Heart right ventricle (tissue), 16 donors: Measurements from ENCODE around the gene PRRG3. TPM values are rescaled to one million over a fixed set of nuclear protein-coding genes. Genes with fewer than 3 reads are reported as not detected.

Experiments used
- ATAC-seq, 8 donors: fragments of 200-7000 bp; cut with Tn5 transposase; one replicate each; pipeline ENCODE4 v1.9.1; 2020; ENCODE audit warnings: mild to moderate bottlenecking in 8 of 8, moderate library complexity in 8 of 8, moderate number of reproducible peaks in 1 of 8
- DNase-seq, 2 donors: peaks; one replicate each; pipeline ENCODE4 v3.0.0-alpha.2; 2020
- H3K27ac ChIP-seq, 10 donors: fragments of 200-600 bp; sonication (generic) in 2 of 10; one replicate each; pipeline versions ENCODE4 v1.5.0 to v1.8.0; 2020 to 2022; ENCODE audit warnings: mild to moderate bottlenecking in 3 of 10
- H3K27me3 ChIP-seq, 7 donors: fragments of 200-600 bp; one replicate each; pipeline ENCODE4 v1.8.0; 2021 to 2022; ENCODE audit warnings: mild to moderate bottlenecking in 2 of 7
- H3K36me3 ChIP-seq, 9 donors: fragments of 200-600 bp; sonication (generic) in 1 of 9; one replicate each; pipeline versions ENCODE4 v1.5.0 to v1.8.0; 2020 to 2022; ENCODE audit warnings: mild to moderate bottlenecking in 2 of 9
- H3K4me1 ChIP-seq, 9 donors: fragments of 200-600 bp; sonication (generic) in 1 of 9; one replicate each; pipeline versions ENCODE4 v1.5.0 to v1.8.0; 2020 to 2022; ENCODE audit warnings: mild to moderate bottlenecking in 4 of 9
- H3K4me3 ChIP-seq, 10 donors: fragments of 200-600 bp; sonication (generic) in 2 of 10; one replicate each; pipeline versions ENCODE4 v1.5.0 to v1.8.0; 2020 to 2022; ENCODE audit warnings: mild to moderate bottlenecking in 7 of 10, moderate library complexity in 2 of 10
- H3K9me3 ChIP-seq, 11 donors: fragments of 200-600 bp in 10 of 11; sonication (generic) in 2 of 11; one replicate each; pipeline versions ENCODE4 v1.5.0 to v1.8.0; 2013 to 2022; ENCODE audit warnings: mild to moderate bottlenecking in 2 of 11, control low read depth in 1 of 11, moderate library complexity in 1 of 11
- WGBS, 2 donors: extraction: QIAGEN DNeasy Blood & Tissue Kit; methylation state at CpG; one replicate each; pipeline ENCODE4 v1.1.7; 2013; ENCODE audit warnings: inconsistent platforms in 1 of 2; 5-methylcytosine and 5-hydroxymethylcytosine counted together
- intact Hi-C, 10 donors: fragments of 100-400 bp; cut with DNase I; formaldehyde crosslinking; loops; one replicate each; pipeline versions ENCODE4 v1.11.1 to v1.14.2; 2022
- polyA plus RNA-seq, 2 donors: library from polyadenylated mRNA; stranded (reverse); fragments of 200-250 nt; gene quantifications; one replicate each; pipeline ENCODE4 v1.2.3, GENCODE V29; 2013
- total RNA-seq, 10 donors: library from RNA; stranded (reverse); fragmentation: NEBNext Ultra II Directional in 3 of 10; extraction: Animal tissue kit (Norgen Biotek cat#: 25700) in 3 of 10; gene quantifications; one replicate each; pipeline versions ENCODE4 v1.2.1 to v1.2.4, GENCODE V29; 2021 to 2023
- TF ChIP-seq, protein P1 (sequence below), 9 donors: fragments of 200-600 bp; sonication (generic) in 2 of 9; IDR thresholded peaks; one replicate each; pipeline versions ENCODE4 v1.5.0 to v1.8.0; 2021 to 2022; ENCODE audit warnings: antibody characterized with exemption in 9 of 9, mild to moderate bottlenecking in 5 of 9, moderate library complexity in 1 of 9
- donor health status: Arrhythmogenic right ventricular cardiomyopathy.
- donor health status: ischemic (EF 13 %, LVEDD 7.1; RV severe dilation, severe dysfunction).
- donor health status: healthy with polysubstance abuse.
- donor health status: DM: no; HTN: yes; CAD: no.
- donor health status: DM: no; HTN: no; CAD: no.
- donor health status: ischemic (EF 25% LVEDD 6.9; RV normal size, moderate dysfunction).
- donor health status: ischemic (EF 25% LVEDD 5.7; RV mildly dilated, moderate dysfunction).
- donor health status: healthy.
- donor health status: DM: yes; HTN: yes; CAD: no.
- donor health status: Ischemic cardiomyopathy.
- donor health status: ischemic (EF 35%, LVEDD 5.7; RV mildly dilated, moderate dysfunction).
- donor health status: nonischemic (EF 11% LVEDD 7.7; RV severe dilation, severe dysfunction).
- donor health status: DM: yes; HTN: yes; CAD: no.
- donor health status: PGD.
- donor health status: ischemic (EF 29% LVEDD 5.4; RV normal size, mild dysfunction).
- donor health status: nonischemic (EF 23%, LVEDD 6.1; RV moderate dilation, normal function).

The PRRG3 gene
- total and polyA plus RNA-seq, 12 donors = 0.20 to 4.4 (median 2.3) TPM

DNA sequence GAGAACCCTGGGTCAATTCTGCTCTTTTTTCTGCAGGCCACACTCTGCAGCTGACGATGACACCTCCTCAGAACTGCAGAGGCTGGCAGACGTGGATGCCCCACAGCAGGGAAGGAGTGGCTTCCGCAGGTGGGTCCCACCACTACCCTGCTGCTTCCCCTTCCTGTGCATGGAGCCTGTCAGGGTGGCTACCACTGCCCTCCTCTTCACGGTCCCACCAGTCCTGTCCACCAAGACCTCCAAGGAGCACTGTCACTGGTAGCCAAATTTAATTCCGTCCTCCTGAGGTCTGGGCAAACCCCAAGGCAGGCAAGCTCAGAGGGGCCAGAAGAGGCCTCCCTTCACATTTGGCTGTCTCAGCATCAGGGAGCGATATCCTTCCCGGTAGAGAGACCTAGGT is 43.5 kb downstream of the PRRG3 start:
- no peak for ATAC-seq
- DNase-seq = no peak
- Histone ChIP-seq H3K9me3 (no peaks in the 10 kb centered on the region), H3K36me3 (no peaks in the 10 kb centered on the region), H3K4me3 (no peak overlapping the region), H3K27ac (no peak overlapping the region), H3K4me1 (no peaks in the 10 kb centered on the region), H3K27me3 (peaks cover 0 to 16% (median 0%) of the 10 kb centered on the region in 7 donors)
- 88 to 93% methylated on average over 7 of the region's 7 CpGs for WGBS, 2 donors
- intact Hi-C loops = no loop called here
- TF ChIP-seq, protein P1, sequence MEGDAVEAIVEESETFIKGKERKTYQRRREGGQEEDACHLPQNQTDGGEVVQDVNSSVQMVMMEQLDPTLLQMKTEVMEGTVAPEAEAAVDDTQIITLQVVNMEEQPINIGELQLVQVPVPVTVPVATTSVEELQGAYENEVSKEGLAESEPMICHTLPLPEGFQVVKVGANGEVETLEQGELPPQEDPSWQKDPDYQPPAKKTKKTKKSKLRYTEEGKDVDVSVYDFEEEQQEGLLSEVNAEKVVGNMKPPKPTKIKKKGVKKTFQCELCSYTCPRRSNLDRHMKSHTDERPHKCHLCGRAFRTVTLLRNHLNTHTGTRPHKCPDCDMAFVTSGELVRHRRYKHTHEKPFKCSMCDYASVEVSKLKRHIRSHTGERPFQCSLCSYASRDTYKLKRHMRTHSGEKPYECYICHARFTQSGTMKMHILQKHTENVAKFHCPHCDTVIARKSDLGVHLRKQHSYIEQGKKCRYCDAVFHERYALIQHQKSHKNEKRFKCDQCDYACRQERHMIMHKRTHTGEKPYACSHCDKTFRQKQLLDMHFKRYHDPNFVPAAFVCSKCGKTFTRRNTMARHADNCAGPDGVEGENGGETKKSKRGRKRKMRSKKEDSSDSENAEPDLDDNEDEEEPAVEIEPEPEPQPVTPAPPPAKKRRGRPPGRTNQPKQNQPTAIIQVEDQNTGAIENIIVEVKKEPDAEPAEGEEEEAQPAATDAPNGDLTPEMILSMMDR (IDR thresholded peaks at IDR 0.05) = no peak

DNA sequence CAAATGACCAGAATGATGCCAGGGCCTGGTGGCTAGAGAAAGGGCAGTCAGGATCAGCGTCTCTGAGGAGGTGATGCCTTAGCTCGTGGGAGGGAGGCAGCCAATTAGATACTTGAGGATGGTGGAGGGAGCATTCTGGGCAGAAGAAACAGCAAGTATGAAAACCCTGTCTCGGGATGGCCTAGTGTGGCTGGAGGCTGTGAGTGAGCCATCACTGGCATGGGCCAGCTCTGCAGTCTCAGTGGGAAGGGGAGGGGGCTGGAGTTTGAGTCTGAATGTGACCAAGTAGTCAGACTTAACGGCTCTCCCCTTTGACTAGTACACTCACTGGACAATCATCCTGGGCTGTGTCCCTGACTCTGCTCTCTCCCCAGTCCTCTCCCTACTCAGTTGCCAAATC is 46.3 kb downstream of the PRRG3 start:
- Histone ChIP-seq H3K9me3 (no peaks in the 10 kb centered on the region), H3K27ac (no peak overlapping the region), H3K4me1 (no peaks in the 10 kb centered on the region), H3K4me3 (no peak overlapping the region), H3K27me3 (peaks cover 0 to 4% (median 0%) of the 10 kb centered on the region in 7 donors), H3K36me3 (no peaks in the 10 kb centered on the region)
- 83 to 86% methylated on average over 4 of the region's 4 CpGs for WGBS, 2 donors
- ATAC-seq = no peak
- DNase-seq = no peak
- TF ChIP-seq, protein P1 (IDR thresholded peaks at IDR 0.05) = no peak
- intact Hi-C loops = no loop called here

DNA sequence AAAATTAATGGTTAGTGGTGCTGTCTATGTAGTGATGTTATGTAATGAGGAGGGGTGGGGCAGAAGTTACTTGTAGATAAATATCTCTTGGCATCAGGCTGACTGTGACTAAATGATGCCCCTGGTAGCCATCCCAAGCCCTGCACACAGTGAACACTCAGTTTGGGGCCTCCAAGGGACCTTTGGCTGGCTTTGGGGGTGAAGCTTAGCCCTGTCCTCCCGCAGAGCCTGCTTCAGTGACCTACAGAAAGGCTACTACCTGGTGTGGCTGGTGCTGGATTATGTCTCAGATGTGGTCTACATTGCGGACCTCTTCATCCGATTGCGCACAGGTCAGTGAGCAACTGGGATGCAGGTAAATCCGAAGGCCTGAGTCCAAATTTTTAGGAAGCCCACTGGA is 47.1 kb downstream of the PRRG3 start:
- DNase-seq (no peak), ATAC-seq (no peak)
- TF ChIP-seq, protein P1 (IDR thresholded peaks at IDR 0.05) = no peak
- Histone ChIP-seq H3K4me3 (no peak overlapping the region), H3K27ac (no peak overlapping the region), H3K9me3 (no peaks in the 10 kb centered on the region), H3K36me3 (no peaks in the 10 kb centered on the region), H3K27me3 (peaks cover 0 to 4% (median 0%) of the 10 kb centered on the region in 7 donors), H3K4me1 (no peaks in the 10 kb centered on the region)
- WGBS, 2 donors = 94% methylated on average over 5 of the region's 5 CpGs
- intact Hi-C loops = no loop called here

DNA sequence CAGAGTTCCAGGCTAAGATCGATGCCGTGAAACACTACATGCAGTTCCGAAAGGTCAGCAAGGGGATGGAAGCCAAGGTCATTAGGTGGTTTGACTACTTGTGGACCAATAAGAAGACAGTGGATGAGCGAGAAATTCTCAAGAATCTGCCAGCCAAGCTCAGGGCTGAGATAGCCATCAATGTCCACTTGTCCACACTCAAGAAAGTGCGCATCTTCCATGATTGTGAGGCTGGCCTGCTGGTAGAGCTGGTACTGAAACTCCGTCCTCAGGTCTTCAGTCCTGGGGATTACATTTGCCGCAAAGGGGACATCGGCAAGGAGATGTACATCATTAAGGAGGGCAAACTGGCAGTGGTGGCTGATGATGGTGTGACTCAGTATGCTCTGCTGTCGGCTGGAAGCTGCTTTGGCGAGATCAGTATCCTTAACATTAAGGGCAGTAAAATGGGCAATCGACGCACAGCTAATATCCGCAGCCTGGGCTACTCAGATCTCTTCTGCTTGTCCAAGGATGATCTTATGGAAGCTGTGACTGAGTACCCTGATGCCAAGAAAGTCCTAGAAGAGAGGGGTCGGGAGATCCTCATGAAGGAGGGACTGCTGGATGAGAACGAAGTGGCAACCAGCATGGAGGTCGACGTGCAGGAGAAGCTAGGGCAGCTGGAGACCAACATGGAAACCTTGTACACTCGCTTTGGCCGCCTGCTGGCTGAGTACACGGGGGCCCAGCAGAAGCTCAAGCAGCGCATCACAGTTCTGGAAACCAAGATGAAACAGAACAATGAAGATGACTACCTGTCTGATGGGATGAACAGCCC is 48.6 kb downstream of the PRRG3 start:
- 95 to 97% methylated on average over 21 of the region's 21 CpGs for WGBS, 2 donors
- intact Hi-C loops = no loop called here
- no peaks in the 10 kb centered on the region for H3K9me3 ChIP-seq
- TF ChIP-seq, protein P1 (IDR thresholded peaks at IDR 0.05) = no peak
- H3K27me3 ChIP-seq = peaks cover 0 to 14% (median 0%) of the 10 kb centered on the region in 7 donors
- no peaks in the 10 kb centered on the region for H3K36me3 ChIP-seq
- no peaks in the 10 kb centered on the region for H3K4me1 ChIP-seq
- ATAC-seq = no peak
- DNase-seq = no peak
- no peak overlapping the region for H3K27ac ChIP-seq
- H3K4me3 ChIP-seq = no peak overlapping the region
